ENCODE results near the gene SHC2.

DNA sequence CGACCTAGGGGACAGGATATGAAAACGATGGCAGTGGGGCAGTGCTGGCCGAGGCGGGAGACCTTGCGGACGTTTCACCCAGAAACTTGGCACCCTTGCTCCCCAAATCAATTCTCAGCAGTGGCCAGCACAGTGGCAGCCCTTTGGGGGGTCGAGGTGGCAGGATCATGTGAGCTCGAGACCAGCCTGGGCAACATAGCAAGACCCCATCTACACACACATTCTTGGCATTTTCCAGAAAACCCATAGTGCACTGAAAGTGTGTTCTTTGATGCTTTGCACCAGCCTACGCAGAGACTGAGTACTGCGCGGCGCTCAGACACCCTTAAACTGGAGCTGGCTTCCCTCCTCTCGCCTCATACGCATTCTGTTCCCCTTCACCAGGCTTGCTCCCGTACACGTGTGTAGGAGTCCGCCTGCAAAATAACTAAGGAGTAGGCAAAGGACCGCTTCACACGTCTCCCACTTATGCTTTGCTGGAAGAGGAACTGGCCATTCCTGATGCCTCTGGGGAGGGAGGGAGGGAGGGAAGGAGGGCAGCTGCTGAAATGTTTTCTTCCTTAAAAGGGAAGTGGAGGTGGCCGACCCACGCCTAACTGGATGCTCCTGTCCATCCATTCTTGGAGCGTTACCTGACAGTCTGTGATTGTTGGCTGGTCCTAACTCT is 92.7 kb downstream of the SHC2 start:
- TF ChIP-seq, protein P1, sequence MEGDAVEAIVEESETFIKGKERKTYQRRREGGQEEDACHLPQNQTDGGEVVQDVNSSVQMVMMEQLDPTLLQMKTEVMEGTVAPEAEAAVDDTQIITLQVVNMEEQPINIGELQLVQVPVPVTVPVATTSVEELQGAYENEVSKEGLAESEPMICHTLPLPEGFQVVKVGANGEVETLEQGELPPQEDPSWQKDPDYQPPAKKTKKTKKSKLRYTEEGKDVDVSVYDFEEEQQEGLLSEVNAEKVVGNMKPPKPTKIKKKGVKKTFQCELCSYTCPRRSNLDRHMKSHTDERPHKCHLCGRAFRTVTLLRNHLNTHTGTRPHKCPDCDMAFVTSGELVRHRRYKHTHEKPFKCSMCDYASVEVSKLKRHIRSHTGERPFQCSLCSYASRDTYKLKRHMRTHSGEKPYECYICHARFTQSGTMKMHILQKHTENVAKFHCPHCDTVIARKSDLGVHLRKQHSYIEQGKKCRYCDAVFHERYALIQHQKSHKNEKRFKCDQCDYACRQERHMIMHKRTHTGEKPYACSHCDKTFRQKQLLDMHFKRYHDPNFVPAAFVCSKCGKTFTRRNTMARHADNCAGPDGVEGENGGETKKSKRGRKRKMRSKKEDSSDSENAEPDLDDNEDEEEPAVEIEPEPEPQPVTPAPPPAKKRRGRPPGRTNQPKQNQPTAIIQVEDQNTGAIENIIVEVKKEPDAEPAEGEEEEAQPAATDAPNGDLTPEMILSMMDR (IDR thresholded peaks at IDR 0.05; ENCODE audit: low read length) = no peak
- TF ChIP-seq EZH2 (IDR thresholded peaks at IDR 0.05; ENCODE audit: borderline replicate concordance, low read length) = no peak
